Measurements from ENCODE around the gene IQSEC3.
"Not testable (repeated sequence)": the region's sequence is repeated elsewhere in the genome, so short reads cannot be mapped to it uniquely, and the experiment has no call there.

GRCh38 chr12:133616-134232, 67.2 kb downstream of the IQSEC3 start:
- TF ChIP-seq TCF7 (IDR thresholded peaks at IDR 0.05; ENCODE audit: borderline replicate concordance); ZBTB33 (IDR thresholded peaks at IDR 0.05); SRF (IDR thresholded peaks at IDR 0.05; ENCODE audit: low read depth in 2 of 2, low read length in 2 of 2); CTCF (IDR thresholded peaks at IDR 0.05 in 2 of 3, conservative IDR thresholded peaks at IDR 0.05 in 1 of 3; ENCODE audit: control insufficient read depth in 2 of 3, extremely low read depth in 1 of 3, insufficient read depth in 1 of 3, low read depth in 3 of 3, low read length in 3 of 3); BHLHE40 (IDR thresholded peaks at IDR 0.05; ENCODE audit: borderline replicate concordance in 1 of 2, low read depth in 2 of 2, low read length in 1 of 2); POLR2AphosphoS5 (IDR thresholded peaks at IDR 0.05; ENCODE audit: low read length); SIN3A (IDR thresholded peaks at IDR 0.05; ENCODE audit: low read depth, low read length); HDAC6 (IDR thresholded peaks at IDR 0.05; ENCODE audit: unreplicated experiment); POLR2A (IDR thresholded peaks at IDR 0.05; ENCODE audit: low read depth, low read length): not testable (repeated sequence)
